Stimulated activated CD8-positive, alpha-beta memory T cell treated with anti-CD3 and anti-CD28 coated beads, Interleukin-12 subunit alpha, Interleukin-12 subunit beta, amount 100 ng/mL, for 1 hour (primary cell): ENCODE measurements around the gene SH3TC2.

ENCODE experiments used
- DNase-seq: peaks from one replicate; pipeline ENCODE4 v3.0.0-alpha.2; 2020; ENCODE audit warnings: low read depth

The SH3TC2 gene

GRCh38 chr5:149060325-149060724 lies 2.5 kb downstream of the SH3TC2 start:
- no peak for DNase-seq

- no peak for DNase-seq
Measured at GRCh38 chr5:149056616-149057165, 6.2 kb downstream of the SH3TC2 start.

GRCh38 chr5:149054416-149054815 lies 8.4 kb downstream of the SH3TC2 start:
- DNase-seq = no peak

GRCh38 chr5:149053072-149053695 lies 9.7 kb downstream of the SH3TC2 start:
- no peak for DNase-seq

- no peak for DNase-seq
Measured at GRCh38 chr5:149049371-149049781, 13.5 kb downstream of the SH3TC2 start.

- no peak for DNase-seq
Measured at GRCh38 chr5:149048811-149049210, 14.1 kb downstream of the SH3TC2 start.

GRCh38 chr5:149047462-149047861 lies 15.4 kb downstream of the SH3TC2 start:
- no peak for DNase-seq

- no peak for DNase-seq
Measured at GRCh38 chr5:149046196-149046829, 16.5 kb downstream of the SH3TC2 start.

GRCh38 chr5:149045089-149045460 lies 17.8 kb downstream of the SH3TC2 start:
- DNase-seq = no peak

GRCh38 chr5:149044453-149045088 lies 18.3 kb downstream of the SH3TC2 start:
- no peak for DNase-seq

GRCh38 chr5:149043641-149044040 lies 19.2 kb downstream of the SH3TC2 start:
- DNase-seq = no peak

GRCh38 chr5:149042865-149043264 lies 20.0 kb downstream of the SH3TC2 start:
- DNase-seq = no peak

- no peak for DNase-seq
Measured at GRCh38 chr5:149041242-149041641, 21.6 kb downstream of the SH3TC2 start.

GRCh38 chr5:149040421-149040820 lies 22.4 kb downstream of the SH3TC2 start:
- DNase-seq = no peak

- no peak for DNase-seq
Measured at GRCh38 chr5:149039506-149039905, 23.4 kb downstream of the SH3TC2 start.

GRCh38 chr5:149038336-149039080 lies 24.4 kb downstream of the SH3TC2 start:
- no peak for DNase-seq

GRCh38 chr5:149037817-149038216 lies 25.0 kb downstream of the SH3TC2 start:
- DNase-seq = no peak

- DNase-seq = no peak
Measured at GRCh38 chr5:149036970-149037369, 25.9 kb downstream of the SH3TC2 start.

GRCh38 chr5:149036168-149036567 lies 26.7 kb downstream of the SH3TC2 start:
- no peak for DNase-seq

GRCh38 chr5:149035372-149035790 lies 27.5 kb downstream of the SH3TC2 start:
- DNase-seq = peak; percentile 37

GRCh38 chr5:149030838-149031397 lies 31.9 kb downstream of the SH3TC2 start:
- no peak for DNase-seq

GRCh38 chr5:149030392-149030791 lies 32.5 kb downstream of the SH3TC2 start:
- no peak for DNase-seq
